Stimulated activated CD8-positive, alpha-beta memory T cell treated with anti-CD3 and anti-CD28 coated beads, Interleukin-7, amount 100 ng/mL, for 1 hour (primary cell): Measurements from ENCODE around the gene SH3TC1.

Experiments
- DNase-seq, 2 donors: peaks; one replicate each; pipeline ENCODE4 v3.0.0-alpha.2; 2020; ENCODE audit warnings: low read depth in 2 of 2

SH3TC1 gene

GRCh38 chr4:8228319-8229250 is 29.5 kb downstream of the SH3TC1 start:
- DNase-seq = peak; percentile 14 to 34

DNA sequence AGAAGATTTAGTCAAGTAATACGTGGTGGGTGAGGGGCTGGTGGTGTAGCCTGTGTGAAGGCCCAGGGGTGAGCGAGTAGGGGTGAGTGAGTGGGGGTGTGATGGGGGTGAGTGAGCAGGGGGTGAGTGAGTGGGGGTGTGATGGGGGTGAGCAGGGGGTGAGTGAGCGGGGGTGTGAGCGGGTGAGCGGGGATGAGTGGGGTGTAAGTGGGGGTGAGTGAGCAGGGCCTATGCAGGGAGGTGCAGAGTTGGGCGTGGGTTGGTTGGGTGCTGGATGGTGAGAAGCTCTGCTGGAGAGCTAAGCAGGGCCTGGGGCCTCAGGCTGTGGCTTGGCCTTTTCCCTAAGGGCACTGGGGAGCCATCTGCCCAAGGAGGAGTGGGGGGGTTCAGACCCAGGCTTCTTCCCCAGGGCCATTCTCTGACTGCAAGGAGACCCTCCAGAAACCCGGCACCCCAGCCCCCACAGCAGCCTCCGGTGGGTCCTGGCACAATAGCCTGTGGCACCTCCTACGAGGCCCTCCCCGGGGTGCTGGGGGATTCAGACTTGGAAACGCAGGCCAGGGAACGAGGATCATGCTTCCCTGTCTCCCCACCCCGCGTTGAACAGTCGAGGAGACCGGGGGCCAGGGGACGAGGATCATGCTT is 30.4 kb downstream of the SH3TC1 start:
- no peak for DNase-seq

DNA sequence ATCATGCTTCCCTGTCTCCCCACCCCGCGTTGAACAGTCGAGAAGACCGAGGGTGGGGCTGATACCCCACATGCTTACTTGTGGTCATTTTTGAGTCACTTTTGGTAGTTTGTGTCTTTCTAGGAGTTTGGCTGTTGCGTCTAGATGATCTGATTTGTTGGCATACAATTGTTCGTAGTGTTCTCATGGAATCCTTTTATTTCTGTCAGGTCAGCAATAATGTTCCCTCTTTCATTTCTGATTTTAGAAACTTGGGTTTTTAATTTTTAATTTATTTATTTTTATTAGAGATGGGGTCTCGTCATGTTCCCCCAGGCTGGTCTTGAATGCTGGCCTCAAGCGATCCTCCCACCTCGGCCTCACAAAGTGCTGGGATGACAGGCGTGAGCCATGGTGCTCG is 30.9 kb downstream of the SH3TC1 start:
- no peak for DNase-seq

- DNase-seq = no peak
Observed at GRCh38 chr4:8230891-8231290, 31.8 kb downstream of the SH3TC1 start.

GRCh38 chr4:8231551-8232049 is 32.5 kb downstream of the SH3TC1 start:
- DNase-seq = no peak

DNA sequence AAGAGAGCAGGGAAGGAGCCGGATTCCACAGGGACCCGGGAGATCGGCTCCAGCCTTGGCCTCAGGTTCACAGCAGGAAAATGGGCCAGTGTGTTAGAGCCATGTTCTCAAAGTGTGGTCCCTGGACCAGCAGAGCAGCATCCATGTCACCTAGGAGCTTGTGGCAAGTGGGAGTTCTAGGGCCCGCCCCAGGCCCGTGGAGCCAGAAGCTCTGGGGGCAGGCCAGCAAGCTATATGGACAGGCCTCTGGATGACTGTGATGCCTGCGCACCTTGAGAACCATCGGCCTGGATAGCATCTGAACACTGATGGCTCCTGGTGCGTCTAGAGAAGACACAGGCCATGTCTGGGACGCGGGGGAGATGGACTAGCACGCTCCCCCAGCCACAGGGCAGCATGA is 33.7 kb downstream of the SH3TC1 start:
- no peak for DNase-seq

DNA sequence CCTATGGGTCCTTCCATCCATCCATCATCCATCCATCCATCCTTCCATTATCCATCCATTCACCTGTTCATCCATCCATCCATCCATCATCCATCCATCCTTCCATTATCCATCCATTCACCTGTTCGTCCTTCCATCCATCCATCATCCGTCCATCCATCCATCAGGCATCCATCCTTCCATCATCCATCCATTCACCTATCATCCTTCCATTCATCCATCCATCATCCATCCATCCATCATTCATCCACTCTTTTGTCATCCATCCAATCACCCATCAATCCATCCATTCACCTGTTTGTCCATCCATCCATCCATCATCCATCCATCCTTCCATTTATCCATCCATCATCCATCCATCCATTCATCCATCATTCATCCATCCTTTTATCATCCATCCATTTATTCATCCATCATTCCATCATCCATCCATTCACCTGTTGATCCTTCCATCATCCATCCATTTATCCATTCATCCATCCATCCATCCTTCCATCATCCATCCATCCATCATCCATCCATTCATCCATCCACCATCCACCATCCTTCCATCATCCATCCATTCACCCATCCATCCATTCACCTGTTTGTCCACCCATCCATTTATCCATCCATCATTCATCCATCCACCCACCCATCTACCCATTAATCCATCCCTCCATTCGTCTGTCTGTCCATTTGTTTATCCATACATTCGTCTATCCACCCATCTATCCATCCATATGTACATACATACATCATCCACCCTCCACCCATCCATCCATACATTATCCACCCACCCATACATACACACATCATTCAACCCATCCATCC is 34.8 kb downstream of the SH3TC1 start:
- DNase-seq = no peak

DNA sequence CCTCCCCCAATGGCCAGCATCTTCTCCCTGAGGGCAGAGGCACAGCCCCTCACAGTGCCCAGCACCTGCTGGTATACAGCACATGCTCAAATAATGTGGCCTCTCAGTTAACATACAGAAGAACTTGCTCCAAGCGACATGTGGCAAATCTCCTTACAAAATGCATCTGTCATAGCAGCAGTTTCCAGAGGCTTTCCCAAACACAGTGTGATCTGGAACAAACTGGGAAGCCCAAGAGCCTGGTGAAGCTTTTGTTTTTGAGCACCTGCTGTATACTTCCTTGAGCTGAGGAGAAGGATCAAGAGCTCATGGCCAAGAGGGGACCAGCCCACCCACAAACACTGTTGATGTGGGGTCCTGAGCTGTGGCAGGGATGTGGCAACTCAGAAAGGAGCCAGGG is 35.6 kb downstream of the SH3TC1 start:
- DNase-seq = no peak

DNA sequence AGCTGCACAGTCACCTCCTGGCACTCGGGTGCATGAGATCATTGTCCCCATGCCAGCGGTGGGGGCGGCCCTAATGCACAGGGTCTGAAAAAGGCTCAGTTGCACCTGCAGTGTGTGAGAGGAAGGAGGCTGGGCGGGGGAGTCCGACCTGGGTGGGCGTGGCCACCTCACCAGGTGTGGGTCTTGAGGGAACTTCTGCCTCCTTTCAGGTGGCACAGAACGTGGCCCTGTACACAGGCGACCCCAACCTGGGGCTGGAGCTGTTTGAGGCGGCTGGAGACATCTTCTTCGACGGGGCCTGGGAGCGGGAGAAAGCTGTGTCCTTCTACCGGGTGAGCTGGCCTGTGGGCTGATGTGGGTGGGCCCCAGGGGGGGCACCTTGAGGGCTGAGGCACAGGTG is 36.1 kb downstream of the SH3TC1 start:
- DNase-seq = no peak

- DNase-seq = no peak
Observed at GRCh38 chr4:8235686-8236085, 36.6 kb downstream of the SH3TC1 start.

- DNase-seq = no peak
Observed at GRCh38 chr4:8236106-8236919, 37.2 kb downstream of the SH3TC1 start.

- DNase-seq = no peak
Observed at GRCh38 chr4:8236920-8237195, 37.8 kb downstream of the SH3TC1 start.

DNA sequence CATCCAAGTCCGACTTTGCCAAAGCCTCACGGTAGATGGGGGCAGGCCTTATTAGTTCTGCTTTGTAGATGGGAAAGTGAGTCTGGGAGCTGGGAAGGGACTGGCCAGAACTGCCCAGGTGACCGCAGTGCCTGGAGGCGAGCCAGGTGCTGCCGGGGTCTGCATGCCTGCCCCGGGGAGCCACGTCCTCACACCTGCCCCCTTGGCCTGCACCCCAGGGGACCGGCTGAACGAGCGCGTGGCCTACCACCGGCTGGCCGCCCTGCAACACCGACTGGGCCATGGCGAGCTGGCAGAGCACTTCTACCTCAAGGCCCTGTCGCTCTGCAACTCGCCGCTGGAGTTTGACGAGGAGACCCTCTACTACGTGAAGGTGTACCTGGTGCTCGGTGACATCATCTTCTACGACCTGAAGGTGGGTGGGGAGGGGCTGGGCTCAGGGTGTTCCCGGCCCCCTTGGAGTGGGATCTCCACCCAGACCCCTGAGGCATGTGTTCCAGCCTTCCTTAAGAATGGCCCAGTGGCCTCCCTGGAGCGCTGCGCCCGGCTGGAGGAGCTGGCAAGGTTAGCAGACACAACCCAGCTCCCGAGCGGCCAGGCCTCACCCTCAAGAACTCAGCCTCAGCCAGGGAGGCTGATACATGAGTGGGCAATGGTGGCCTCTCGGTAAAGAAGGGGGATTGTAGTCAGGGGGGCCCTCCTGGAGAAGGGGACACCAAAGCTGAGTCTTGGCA is 38.3 kb downstream of the SH3TC1 start:
- DNase-seq = no peak

GRCh38 chr4:8238036-8238511 is 39.0 kb downstream of the SH3TC1 start:
- no peak for DNase-seq

- DNase-seq = no peak
Observed at GRCh38 chr4:8238515-8239053, 39.5 kb downstream of the SH3TC1 start.

DNA sequence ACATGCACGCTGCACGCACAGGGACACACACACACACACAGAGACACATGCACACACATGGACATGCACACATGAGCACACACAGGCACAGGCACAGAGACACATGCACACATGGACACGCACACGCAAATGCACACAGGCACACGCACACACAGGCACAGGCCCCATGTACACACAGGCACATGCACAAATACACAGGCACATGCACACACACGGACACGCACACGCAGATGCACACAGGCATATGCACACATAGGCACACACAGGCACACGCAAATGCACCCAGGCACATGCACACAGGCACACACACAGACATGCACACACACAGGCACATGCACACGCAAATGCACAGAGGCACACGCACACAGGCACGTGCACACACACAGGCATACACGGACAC is 40.1 kb downstream of the SH3TC1 start:
- no peak for DNase-seq

DNA sequence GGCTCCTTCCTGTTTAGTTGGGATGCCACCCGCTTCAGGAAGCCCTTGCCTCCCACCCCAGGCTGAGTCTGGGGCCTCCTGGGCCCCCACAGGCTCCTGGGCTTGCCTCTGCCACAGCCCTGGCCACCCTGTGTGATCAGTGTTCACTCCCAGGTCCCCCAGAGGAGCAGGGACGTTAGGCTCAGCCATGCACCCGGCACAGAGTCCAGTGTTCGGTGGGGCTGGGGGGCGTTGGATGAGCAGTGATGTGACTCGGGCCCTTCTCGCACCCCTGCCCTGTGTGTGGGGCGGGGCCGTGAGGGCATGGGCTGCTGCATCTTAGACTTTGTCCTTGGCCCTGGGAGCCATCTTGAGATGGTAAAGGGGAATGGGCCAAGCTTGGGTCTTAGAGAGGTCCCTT is 40.6 kb downstream of the SH3TC1 start:
- DNase-seq = no peak

DNA sequence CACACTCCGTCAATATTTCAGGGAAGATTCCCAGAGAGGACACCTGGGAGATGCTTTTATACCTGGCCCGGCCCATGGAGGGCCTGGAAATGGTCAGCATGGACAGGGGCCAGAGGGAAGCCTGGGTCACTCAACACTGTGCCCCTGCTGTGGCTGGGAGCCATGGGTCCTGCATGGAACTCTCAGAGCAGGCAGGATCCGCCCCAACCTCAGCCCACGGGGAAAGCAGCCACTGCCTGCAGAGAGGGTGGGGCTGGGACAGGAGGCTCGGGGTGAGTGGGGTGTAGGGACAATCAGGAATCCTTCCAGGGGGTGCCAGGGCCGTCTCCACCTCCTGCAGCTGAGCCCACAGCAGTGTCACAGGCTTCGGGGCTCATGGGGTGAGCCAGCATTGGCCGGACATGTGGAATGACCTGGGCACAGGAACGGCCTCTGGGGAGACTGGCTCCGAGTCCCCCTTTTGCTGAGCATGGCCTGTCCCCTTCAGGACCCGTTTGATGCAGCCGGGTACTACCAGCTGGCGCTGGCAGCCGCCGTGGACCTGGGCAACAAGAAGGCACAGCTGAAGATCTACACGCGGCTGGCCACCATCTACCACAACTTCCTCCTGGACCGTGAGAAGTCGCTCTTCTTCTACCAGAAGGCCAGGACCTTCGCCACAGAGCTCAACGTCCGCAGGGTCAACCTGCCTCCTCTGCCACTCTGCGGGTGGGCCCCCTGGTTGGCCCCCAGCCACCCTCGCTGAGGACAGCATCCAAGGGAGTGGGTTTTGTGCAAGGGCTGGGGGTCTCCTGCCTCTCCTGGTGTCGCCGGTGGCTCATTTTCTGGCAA is 41.3 kb downstream of the SH3TC1 start:
- no peak for DNase-seq

DNA sequence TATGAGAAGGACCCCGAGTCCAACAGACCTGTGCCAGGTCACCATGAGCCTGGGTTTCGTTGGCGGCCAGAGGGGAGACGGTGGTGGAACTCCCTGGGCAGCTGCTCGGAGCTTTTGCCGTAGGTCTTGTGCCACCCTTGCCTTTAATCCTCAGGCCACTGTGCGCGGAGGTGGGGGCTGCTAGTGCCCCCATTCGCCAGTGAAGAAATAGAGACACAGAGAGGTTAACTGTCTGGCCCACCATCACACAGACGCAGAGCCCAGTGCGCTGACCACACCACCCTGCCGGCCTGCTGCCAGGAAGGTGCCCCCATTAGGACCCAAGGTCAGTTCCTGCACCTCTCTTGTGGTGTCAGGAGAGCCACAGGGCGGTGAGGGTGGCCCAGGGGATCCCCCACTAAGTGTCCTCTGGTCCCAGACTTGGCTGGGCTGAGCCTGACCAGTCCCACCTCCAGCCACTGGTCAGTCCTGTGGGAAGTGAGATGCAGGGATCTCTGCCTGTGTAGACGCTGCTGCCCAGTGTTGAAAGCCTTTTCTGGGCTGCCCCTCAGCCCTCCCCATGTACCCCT is 42.2 kb downstream of the SH3TC1 start:
- no peak for DNase-seq
